Suprapubic skin (tissue), 3 donors: ENCODE measurements around the gene PRKAG2.

Source experiments
- POLR2AphosphoS5 ChIP-seq, 3 donors: sonication (generic); formaldehyde crosslinking; IDR thresholded peaks; one replicate each; pipeline ENCODE4 v1.6.1; 2017; ENCODE audit warnings: antibody characterized with exemption in 3 of 3
- TF ChIP-seq, protein P1 (sequence below), 2 donors: fragments of 200-600 bp in 1 of 2; fragments of 450-650 bp in 1 of 2; sonication (generic) in 1 of 2; IDR thresholded peaks; one replicate each; pipeline ENCODE4 v1.5.1; 2016 to 2019; ENCODE audit warnings: antibody characterized with exemption in 2 of 2, mild to moderate bottlenecking in 1 of 2, moderate library complexity in 1 of 2

DNA sequence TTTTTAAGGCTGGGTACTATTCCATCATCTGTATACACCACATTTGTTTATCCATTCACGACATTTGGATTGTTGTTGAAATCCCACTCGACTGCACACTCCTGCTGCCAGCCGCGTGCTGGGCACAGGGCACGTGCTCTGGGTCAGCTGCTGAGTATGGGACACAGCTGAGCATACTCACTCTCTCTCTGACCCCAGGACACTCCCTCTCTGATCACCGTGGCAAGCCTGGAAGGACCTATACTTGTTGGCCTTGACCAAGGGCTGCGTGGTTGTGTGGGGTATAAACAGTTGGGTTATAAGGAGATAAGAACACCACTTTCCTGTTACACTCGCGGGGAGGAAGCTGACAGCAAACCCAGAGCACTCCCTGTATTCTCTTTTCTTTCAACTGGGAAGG lies 204.2 kb downstream of the PRKAG2 start:
- TF ChIP-seq, protein P1, sequence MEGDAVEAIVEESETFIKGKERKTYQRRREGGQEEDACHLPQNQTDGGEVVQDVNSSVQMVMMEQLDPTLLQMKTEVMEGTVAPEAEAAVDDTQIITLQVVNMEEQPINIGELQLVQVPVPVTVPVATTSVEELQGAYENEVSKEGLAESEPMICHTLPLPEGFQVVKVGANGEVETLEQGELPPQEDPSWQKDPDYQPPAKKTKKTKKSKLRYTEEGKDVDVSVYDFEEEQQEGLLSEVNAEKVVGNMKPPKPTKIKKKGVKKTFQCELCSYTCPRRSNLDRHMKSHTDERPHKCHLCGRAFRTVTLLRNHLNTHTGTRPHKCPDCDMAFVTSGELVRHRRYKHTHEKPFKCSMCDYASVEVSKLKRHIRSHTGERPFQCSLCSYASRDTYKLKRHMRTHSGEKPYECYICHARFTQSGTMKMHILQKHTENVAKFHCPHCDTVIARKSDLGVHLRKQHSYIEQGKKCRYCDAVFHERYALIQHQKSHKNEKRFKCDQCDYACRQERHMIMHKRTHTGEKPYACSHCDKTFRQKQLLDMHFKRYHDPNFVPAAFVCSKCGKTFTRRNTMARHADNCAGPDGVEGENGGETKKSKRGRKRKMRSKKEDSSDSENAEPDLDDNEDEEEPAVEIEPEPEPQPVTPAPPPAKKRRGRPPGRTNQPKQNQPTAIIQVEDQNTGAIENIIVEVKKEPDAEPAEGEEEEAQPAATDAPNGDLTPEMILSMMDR (IDR thresholded peaks at IDR 0.05): no peak
- TF ChIP-seq POLR2AphosphoS5 (IDR thresholded peaks at IDR 0.05): no peak
